Activated naive CD4-positive, alpha-beta T cell treated with anti-CD3 and anti-CD28 coated beads, Interleukin-2, amount 10 ng/mL, durations not matched to agents 7 days and 5 days (primary cell): ENCODE results near the gene EMP3.
"Not testable (repeated sequence)": the region's sequence is repeated elsewhere in the genome, so short reads cannot be mapped to it uniquely, and the experiment has no call there.

Experiments used
- CTCF ChIA-PET: fragments of 350-600 bp; sonication (Branson Sonifier 250); formaldehyde crosslinking; loops from one replicate; lab custom pipeline; 2021; ENCODE audit warnings: antibody characterized with exemption; lab: Charles Lee
- DNase-seq: peaks from one replicate; pipeline ENCODE4 v3.0.0-alpha.2; 2020
- H3K27ac Mint-ChIP-seq: one replicate; pipeline ENCODE4 v1.8.0; 2021; ENCODE audit warnings: mild to moderate bottlenecking, moderate library complexity, mixed read lengths
- H3K27me3 Mint-ChIP-seq: one replicate; pipeline ENCODE4 v1.8.0; 2021; ENCODE audit warnings: mild to moderate bottlenecking, mixed read lengths
- H3K36me3 Mint-ChIP-seq: one replicate; pipeline ENCODE4 v1.8.0; 2021; ENCODE audit warnings: mixed read lengths
- H3K4me1 Mint-ChIP-seq: one replicate; pipeline ENCODE4 v1.8.0; 2021; ENCODE audit warnings: mixed read lengths
- H3K4me3 Mint-ChIP-seq: one replicate; pipeline ENCODE4 v1.8.0; 2021; ENCODE audit warnings: mild to moderate bottlenecking, moderate library complexity, mixed read lengths
- H3K9me3 Mint-ChIP-seq: one replicate; pipeline ENCODE4 v1.8.0; 2021; ENCODE audit warnings: mixed read lengths

The EMP3 gene

DNA sequence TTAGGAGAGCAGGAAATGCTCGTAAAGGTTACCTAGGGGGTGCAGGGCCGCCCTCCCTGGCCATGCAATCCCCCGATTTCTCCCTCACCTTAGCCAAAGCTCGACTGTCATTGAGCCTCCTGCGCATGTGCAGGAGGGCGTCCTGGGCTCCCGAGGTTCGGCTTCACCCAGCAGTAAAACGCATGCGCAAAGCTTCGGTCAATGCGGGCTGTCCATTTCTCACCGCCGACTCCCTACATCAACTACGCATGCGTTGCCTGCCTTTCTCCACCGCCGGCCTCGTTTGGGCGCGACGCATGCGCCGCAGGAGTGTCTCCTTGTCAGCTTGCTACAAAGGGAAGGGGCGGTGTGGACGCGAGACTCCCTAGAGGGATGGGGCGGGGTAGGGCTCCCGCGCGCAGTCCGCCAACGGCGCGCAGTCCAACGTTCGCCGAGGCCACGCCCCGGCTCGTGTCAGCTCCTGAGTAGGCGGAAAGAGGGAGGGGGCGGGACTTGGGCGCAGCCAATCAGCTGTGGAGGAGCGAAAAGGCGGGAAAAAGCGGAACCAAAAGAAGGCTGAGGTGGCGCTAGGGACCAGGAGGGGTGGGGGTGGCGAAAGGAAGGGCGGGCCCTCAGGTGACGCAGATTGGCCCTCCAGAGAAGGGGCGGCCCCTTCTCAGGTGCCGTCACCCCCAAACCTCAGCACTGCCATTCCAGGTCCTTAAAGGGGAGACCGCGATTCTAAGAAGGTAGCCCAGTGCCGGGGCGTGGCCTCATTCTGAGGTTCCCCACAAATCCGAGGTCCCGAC is 38.7 kb downstream of the EMP3 start, which contains the start of the genes SYNGR4 and TMEM143:
Gene SYNGR4 (plus strand): TSS at position 558 of the 788 bp plus-strand sequence. CDS start 1,476 bp downstream, outside the sequence.
Gene TMEM143 (minus strand): TSS at position 131 of the 788 bp plus-strand sequence. CDS start 20 bp downstream, at position 111.
- CTCF ChIA-PET = interaction anchor here (1.3 to 4.4 kb wide), 2 partner anchors 27 to 46 kb away, joined by 4 to 26 read pairs; partner anchors contain the start of gene KDELR1
- Mint-ChIP-seq H3K9me3 (no peaks in the 10 kb centered on the region), H3K4me1 (peaks cover 17% of the 10 kb centered on the region), H3K36me3 (peaks cover 6% of the 10 kb centered on the region), H3K4me3 (peak within 1 kb of the TSS; percentile 83), H3K27ac (peak within 1 kb of the TSS; percentile 95), H3K27me3 (no peaks in the 10 kb centered on the region)
- DNase-seq = peak; percentile 99

DNA sequence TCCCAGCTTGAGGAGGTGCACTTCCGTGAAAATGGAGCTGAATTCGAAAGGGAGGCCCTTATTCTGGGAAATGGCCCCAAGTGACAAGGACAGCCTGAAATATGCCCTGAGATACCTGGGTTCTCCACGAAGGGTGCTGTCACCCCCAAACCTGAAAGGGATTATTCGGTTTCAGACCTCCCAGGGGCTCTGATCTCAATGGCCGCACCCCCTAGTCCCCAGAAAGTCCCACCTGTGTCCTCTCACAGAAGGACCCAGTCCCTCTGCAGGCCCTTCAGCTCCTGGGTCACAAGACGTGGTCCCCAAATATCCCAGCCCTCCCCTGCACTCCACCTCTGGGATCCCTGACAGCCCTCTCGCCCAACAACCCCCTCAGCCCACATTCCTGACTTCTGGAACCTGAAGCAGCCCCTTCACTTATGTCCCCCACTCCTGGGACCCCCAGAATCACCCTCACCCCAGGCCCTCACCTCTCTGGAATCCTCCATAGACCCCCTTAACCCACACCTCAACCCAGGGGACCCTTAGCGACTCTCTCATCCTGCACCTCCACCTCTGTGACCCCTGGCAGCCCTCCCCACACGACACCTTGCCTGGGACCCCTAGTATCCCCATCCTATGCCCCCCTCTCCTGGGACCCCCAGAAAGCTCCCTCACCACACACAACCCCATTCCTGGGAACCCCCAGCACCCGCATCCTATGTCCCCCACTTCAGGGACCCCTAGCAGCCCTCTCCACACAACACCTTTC is 39.4 kb downstream of the EMP3 start:
- Mint-ChIP-seq H3K4me1 (peaks cover 17% of the 10 kb centered on the region), H3K36me3 (peaks cover 2% of the 10 kb centered on the region), H3K9me3 (no peaks in the 10 kb centered on the region), H3K4me3 (peak overlapping the region; percentile 52), H3K27me3 (peaks cover 7% of the 10 kb centered on the region), H3K27ac (peak overlapping the region; percentile 95)
- CTCF ChIA-PET = interaction anchor here (1.3 to 4.4 kb wide), 2 partner anchors 26 to 46 kb away, joined by 4 to 26 read pairs; partner anchors contain the start of gene KDELR1
- DNase-seq = no peak

DNA sequence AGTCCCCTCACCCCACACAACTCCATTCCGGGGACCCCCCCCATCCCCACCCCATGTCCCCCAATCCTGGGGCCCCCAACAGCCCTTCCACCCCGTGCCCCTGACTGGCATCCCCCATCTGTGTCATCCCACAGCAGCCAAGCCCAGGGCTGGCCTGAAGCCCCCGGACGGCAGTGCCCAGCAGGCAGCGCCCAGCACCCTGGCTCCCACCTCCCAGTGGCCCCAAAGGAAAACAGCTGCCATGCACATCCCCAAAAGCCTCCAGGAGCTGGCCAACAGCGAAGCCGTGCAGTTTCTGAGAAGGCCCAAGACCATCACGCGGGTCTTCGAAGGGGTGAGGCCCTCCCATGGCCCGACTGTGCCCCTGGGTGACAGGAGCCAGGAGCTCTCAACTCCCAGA is 40.2 kb downstream of the EMP3 start:
- Mint-ChIP-seq H3K4me1 (peaks cover 17% of the 10 kb centered on the region), H3K27me3 (peaks cover 10% of the 10 kb centered on the region), H3K9me3 (no peaks in the 10 kb centered on the region), H3K27ac (peak overlapping the region; percentile 49), H3K36me3 (peaks cover 2% of the 10 kb centered on the region), H3K4me3 (no peak overlapping the region)
- CTCF ChIA-PET = interaction anchor here (4.4 kb wide), 1 partner anchor 25 kb away, joined by 26 read pairs; the partner anchor contains the start of gene KDELR1
- DNase-seq = no peak

GRCh38 chr19:48367855-48368254 is 42.5 kb downstream of the EMP3 start:
- Mint-ChIP-seq H3K4me1 (peaks cover 11% of the 10 kb centered on the region), H3K27me3 (peaks cover 19% of the 10 kb centered on the region), H3K4me3 (no peak overlapping the region), H3K36me3 (no peaks in the 10 kb centered on the region), H3K27ac (no peak overlapping the region), H3K9me3 (no peaks in the 10 kb centered on the region)
- CTCF ChIA-PET = no interaction called here
- no peak for DNase-seq

DNA sequence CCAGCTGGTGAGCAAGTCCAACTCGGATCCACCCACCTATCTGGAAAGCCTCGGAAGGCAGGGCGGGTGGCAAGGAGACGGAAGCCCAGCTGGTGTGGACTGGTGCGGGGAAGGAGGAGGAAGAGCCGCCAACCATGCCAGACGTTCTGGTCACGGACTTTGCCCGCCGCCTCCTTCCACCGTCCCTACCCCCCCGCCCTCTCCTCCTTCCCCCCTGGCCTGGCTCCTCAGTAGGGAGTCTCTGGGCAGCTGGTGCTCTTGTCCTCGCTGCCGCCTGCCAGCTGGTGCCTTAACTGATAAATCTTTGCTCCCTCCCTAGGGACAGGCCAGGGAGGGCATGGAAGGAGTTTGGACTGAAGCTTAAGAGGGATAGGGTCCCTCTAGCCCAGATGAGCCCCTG is 43.6 kb downstream of the EMP3 start:
- no peak for DNase-seq
- peaks cover 8% of the 10 kb centered on the region for H3K4me1 Mint-ChIP-seq
- no peaks in the 10 kb centered on the region for H3K9me3 Mint-ChIP-seq
- no peaks in the 10 kb centered on the region for H3K36me3 Mint-ChIP-seq
- H3K27ac Mint-ChIP-seq = no peak overlapping the region
- H3K27me3 Mint-ChIP-seq = peaks cover 30% of the 10 kb centered on the region
- CTCF ChIA-PET = no interaction called here
- no peak overlapping the region for H3K4me3 Mint-ChIP-seq

GRCh38 chr19:48370955-48371354 is 45.6 kb downstream of the EMP3 start:
- no peak for DNase-seq
- Mint-ChIP-seq H3K27ac (no peak overlapping the region), H3K9me3 (no peaks in the 10 kb centered on the region), H3K4me1 (no peaks in the 10 kb centered on the region), H3K36me3 (no peaks in the 10 kb centered on the region), H3K4me3 (no peak overlapping the region), H3K27me3 (peaks cover 30% of the 10 kb centered on the region)
- CTCF ChIA-PET = no interaction called here

DNA sequence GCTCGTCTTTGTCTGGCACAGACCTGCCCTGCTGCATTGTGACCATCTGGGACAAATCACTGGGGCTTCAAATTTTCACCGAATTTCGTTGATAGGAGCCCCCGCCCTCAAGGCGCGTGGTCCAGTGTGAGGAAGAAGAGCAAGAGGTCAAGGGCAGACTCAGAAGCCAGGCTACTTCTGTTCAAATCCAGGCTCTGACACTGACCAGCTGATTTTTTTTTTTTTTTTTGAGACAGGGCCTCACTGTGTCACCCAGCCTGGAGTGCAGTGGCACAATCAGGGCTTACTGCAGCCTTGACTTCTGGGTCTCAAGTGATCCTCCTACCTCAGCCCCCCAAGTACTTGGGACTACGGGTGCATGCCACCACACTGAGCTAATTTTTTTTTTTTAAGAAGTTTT is 46.0 kb downstream of the EMP3 start:
- DNase-seq = no peak
- H3K9me3 Mint-ChIP-seq = no peaks in the 10 kb centered on the region
- H3K27ac Mint-ChIP-seq = no peak overlapping the region
- H3K4me3 Mint-ChIP-seq = no peak overlapping the region
- CTCF ChIA-PET = interaction anchor here (0.8 kb wide), 1 partner anchor 62 kb away, joined by 3 read pairs; no protein-coding TSS in a partner anchor
- H3K4me1 Mint-ChIP-seq = no peaks in the 10 kb centered on the region
- peaks cover 30% of the 10 kb centered on the region for H3K27me3 Mint-ChIP-seq
- no peaks in the 10 kb centered on the region for H3K36me3 Mint-ChIP-seq

DNA sequence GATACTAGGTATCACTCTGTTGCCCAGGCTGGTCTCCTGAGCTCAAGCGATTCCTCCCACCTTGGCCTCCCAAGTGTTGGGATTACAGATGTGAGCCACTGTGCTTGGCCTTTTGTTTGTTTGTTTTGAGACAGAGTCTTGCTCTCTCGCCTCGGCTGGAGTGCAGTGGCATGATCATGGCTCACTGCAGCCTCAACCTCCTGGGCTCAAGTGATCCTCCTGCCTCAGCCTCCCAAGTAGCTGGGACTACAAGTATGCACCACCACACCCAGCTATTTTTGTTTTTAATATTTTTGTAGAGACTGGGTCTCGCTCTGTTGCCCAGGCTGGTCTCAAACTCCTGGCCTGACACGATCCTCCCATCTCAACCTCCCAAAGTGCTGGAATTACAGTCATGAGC is 46.4 kb downstream of the EMP3 start:
- not testable (repeated sequence) for H3K36me3 Mint-ChIP-seq, H3K4me1 Mint-ChIP-seq, H3K27ac Mint-ChIP-seq, H3K4me3 Mint-ChIP-seq, H3K9me3 Mint-ChIP-seq, DNase-seq
- peaks cover 30% of the 10 kb centered on the region for H3K27me3 Mint-ChIP-seq
- CTCF ChIA-PET = interaction anchor here (0.8 kb wide), 1 partner anchor 63 kb away, joined by 3 read pairs; no protein-coding TSS in a partner anchor

DNA sequence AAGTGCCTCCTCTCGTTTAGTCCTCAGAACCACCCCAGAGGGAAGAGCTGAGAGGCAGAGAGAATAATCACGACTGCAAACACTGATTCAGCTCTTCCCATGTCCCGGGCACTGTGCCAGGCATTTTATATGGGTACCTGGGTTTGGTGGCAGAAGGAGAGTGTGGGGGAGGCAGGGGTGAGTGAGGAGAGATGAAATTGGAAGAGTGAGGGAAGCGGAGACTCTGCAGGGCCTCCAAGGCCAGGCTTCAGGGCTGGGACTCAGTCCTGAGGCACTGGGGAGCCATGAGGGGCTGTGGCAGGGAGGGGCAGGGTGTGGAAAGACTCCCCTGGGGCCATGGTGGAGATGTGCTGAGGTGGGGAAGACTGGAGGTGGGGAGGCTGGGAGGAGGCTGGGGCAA is 47.6 kb downstream of the EMP3 start:
- CTCF ChIA-PET = no interaction called here
- H3K36me3 Mint-ChIP-seq = no peaks in the 10 kb centered on the region
- no peaks in the 10 kb centered on the region for H3K9me3 Mint-ChIP-seq
- no peaks in the 10 kb centered on the region for H3K4me1 Mint-ChIP-seq
- H3K27me3 Mint-ChIP-seq = peaks cover 30% of the 10 kb centered on the region
- H3K27ac Mint-ChIP-seq = no peak overlapping the region
- no peak for DNase-seq
- no peak overlapping the region for H3K4me3 Mint-ChIP-seq

- no peak for DNase-seq
- H3K27ac Mint-ChIP-seq = peak overlapping the region; percentile 42
- peaks cover 30% of the 10 kb centered on the region for H3K27me3 Mint-ChIP-seq
- H3K9me3 Mint-ChIP-seq = no peaks in the 10 kb centered on the region
- CTCF ChIA-PET = no interaction called here
- no peaks in the 10 kb centered on the region for H3K4me1 Mint-ChIP-seq
- H3K4me3 Mint-ChIP-seq = no peak overlapping the region
- no peaks in the 10 kb centered on the region for H3K36me3 Mint-ChIP-seq
Observed at GRCh38 chr19:48373567-48373966, 48.2 kb downstream of the EMP3 start.

DNA sequence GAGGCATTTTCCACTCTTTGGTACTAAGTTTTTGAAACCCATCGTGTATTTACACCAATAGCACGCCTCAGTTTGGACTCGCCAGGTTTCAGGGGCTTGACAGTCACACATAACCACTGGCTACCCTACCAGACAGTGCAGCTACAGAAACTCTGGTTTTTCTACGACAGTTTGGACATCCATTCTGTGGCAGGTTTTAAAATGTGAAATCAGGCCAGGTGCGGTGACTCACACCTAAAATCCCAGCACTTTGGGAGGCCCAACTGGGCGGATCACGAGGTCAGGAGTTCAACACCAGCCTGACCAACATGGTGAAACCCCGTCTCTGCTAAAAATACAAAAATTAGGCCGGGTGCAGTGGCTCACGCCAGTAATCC is 52.8 kb downstream of the EMP3 start:
- no peaks in the 10 kb centered on the region for H3K9me3 Mint-ChIP-seq
- peaks cover 7% of the 10 kb centered on the region for H3K27me3 Mint-ChIP-seq
- CTCF ChIA-PET = interaction anchor here (1.0 kb wide), 1 partner anchor 13 kb away, joined by 3 read pairs; the partner anchor contains the start of gene KDELR1
- H3K4me1 Mint-ChIP-seq = peaks cover 2% of the 10 kb centered on the region
- H3K36me3 Mint-ChIP-seq = peaks cover 14% of the 10 kb centered on the region
- H3K27ac Mint-ChIP-seq = peak overlapping the region; percentile 69
- DNase-seq = no peak
- H3K4me3 Mint-ChIP-seq = no peak overlapping the region

DNA sequence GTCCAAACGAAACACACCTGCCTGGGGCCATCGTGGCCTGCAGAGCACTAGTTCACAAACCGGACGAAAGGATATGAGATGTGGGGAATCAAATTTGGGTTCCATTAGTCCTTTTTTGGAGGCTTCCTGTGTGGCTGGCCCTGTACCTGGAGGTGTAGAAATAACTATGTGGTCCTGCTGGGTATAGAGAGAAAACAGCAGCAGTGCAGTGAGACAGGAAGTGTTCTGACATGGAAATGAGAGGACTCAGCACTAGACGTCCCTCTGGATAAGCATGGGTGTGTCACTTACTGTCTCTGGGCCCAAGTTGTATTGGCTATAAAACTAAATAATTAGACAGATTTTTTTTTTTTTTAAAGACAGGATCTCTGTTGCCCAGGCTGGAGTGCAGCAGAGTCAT is 53.7 kb downstream of the EMP3 start:
- no peak for DNase-seq
- peaks cover 2% of the 10 kb centered on the region for H3K4me1 Mint-ChIP-seq
- no peaks in the 10 kb centered on the region for H3K9me3 Mint-ChIP-seq
- no peak overlapping the region for H3K27ac Mint-ChIP-seq
- no peak overlapping the region for H3K4me3 Mint-ChIP-seq
- H3K36me3 Mint-ChIP-seq = peaks cover 18% of the 10 kb centered on the region
- no peaks in the 10 kb centered on the region for H3K27me3 Mint-ChIP-seq
- CTCF ChIA-PET = interaction anchor here (0.6 kb wide), 1 partner anchor 207 kb away, joined by 3 read pairs; no protein-coding TSS in a partner anchor
